A549 (cell line): ENCODE results near the gene ACER3. TPM values are rescaled to one million over a fixed set of nuclear protein-coding genes. Genes with fewer than 3 reads are reported as not detected.

Experiments
- ATAC-seq, 2 experiments: fragments of 200-7000 bp in 1 of 2; fragments of >200 bp in 1 of 2; cut with Nextera tagmentation in 1 of 2; cut with Tn5 transposase in 1 of 2; 3 replicates each; pipeline versions ENCODE4 v1.8.0 to v1.9.1; 2018 to 2020; ENCODE audit warnings: mild to moderate bottlenecking in 1 of 2, moderate library complexity in 1 of 2
- CTCF ChIA-PET: fragments of 300-600 bp; sonication (Branson Sonifier 250); formaldehyde crosslinking; extraction: SDS; loops from one replicate; lab custom pipeline; 2021; ENCODE audit warnings: antibody characterized with exemption, inconsistent platforms; lab: Yijun Ruan, JAX
- POLR2A ChIA-PET: fragments of 350-600 bp; formaldehyde crosslinking; extraction: SDS; loops from one replicate; lab custom pipeline; 2021; ENCODE audit warnings: antibody characterized with exemption, inconsistent platforms; lab: Yijun Ruan, JAX
- DNase-seq, 2 experiments: peaks; one replicate each; pipeline versions ENCODE4 v3.0.0 to v3.0.0-alpha.2; 2011 to 2016; ENCODE audit warnings: low read depth in 1 of 2, low spot score in 1 of 2
- FAIRE-seq: peaks from 2 replicates; lab custom pipeline; 2011; peaks lifted over from hg19 to GRCh38; lab: Jason Lieb, UNC
- H3K27ac ChIP-seq, 2 experiments: fragments of >200 bp; sonication (Bioruptor Twin); formaldehyde crosslinking; 3 replicates each; pipeline ENCODE4 v1.5.1; 2016 to 2017
- H3K4me1 ChIP-seq: fragments of >200 bp; sonication (Bioruptor Twin); formaldehyde crosslinking; 3 replicates; pipeline ENCODE4 v1.6.1; 2016
- H3K4me2 ChIP-seq: fragments of >200 bp; sonication (Bioruptor Twin); formaldehyde crosslinking; 3 replicates; pipeline ENCODE4 v1.6.1; 2016
- H3K4me3 ChIP-seq: fragments of >200 bp; sonication (Bioruptor Twin); formaldehyde crosslinking; 3 replicates; pipeline ENCODE4 v1.5.1; 2016
- H3K9me3 ChIP-seq: fragments of >200 bp; sonication (Bioruptor Twin); formaldehyde crosslinking; 3 replicates; pipeline ENCODE4 v1.6.1; 2016
- BHLHE40 ChIP-seq: IDR thresholded peaks from 2 replicates; pipeline ENCODE4 v1.6.1; 2012; ENCODE audit warnings: low read depth, low read length, inconsistent platforms
- CEBPB ChIP-seq, 2 experiments: fragments of >200 bp in 1 of 2; sonication (Bioruptor Twin) in 1 of 2; formaldehyde crosslinking in 1 of 2; IDR thresholded peaks; 2 replicates each; pipeline ENCODE4 v1.6.1; 2012 to 2016
- HOXB13 ChIP-seq: fragments of 250-450 bp; sonication (Bioruptor Pico); IDR thresholded peaks from 2 replicates; pipeline ENCODE4 v1.5.0; 2020; ENCODE audit warnings: low read depth, mild to moderate bottlenecking, moderate library complexity
- JUN ChIP-seq, 2 experiments: fragments of >200 bp; sonication (Bioruptor Twin); formaldehyde crosslinking; IDR thresholded peaks; 2 replicates in 1 of 2; 3 replicates in 1 of 2; pipeline ENCODE4 v1.6.1; 2016 to 2017
- KDM5A ChIP-seq: fragments of 200-600 bp; sonication (generic); IDR thresholded peaks from 2 replicates; pipeline ENCODE4 v1.6.1; 2016; ENCODE audit warnings: antibody characterized with exemption, mild to moderate bottlenecking
- MAZ ChIP-seq: fragments of 150-350 bp; IDR thresholded peaks from 2 replicates; pipeline ENCODE4 v1.6.1; 2014; ENCODE audit warnings: antibody characterized with exemption, low read depth, low read length, borderline replicate concordance
- MYC ChIP-seq: IDR thresholded peaks from 2 replicates; pipeline ENCODE4 v1.6.1; 2012; ENCODE audit warnings: mild to moderate bottlenecking, inconsistent platforms, low read length, improper control_type of control experiment, borderline replicate concordance
- POLR2A ChIP-seq: IDR thresholded peaks from 2 replicates; pipeline ENCODE4 v1.6.1; 2012; ENCODE audit warnings: mild to moderate bottlenecking, low read length
- RAD21 ChIP-seq, 2 experiments: fragments of >200 bp in 1 of 2; sonication (Bioruptor Twin) in 1 of 2; formaldehyde crosslinking in 1 of 2; IDR thresholded peaks in 1 of 2; conservative IDR thresholded peaks in 1 of 2; 2 replicates in 1 of 2; 3 replicates in 1 of 2; pipeline ENCODE4 v1.6.1; 2012 to 2018; ENCODE audit warnings: inconsistent platforms in 1 of 2
- RARB ChIP-seq: fragments of 250-450 bp; sonication (Bioruptor Pico); IDR thresholded peaks from 2 replicates; pipeline ENCODE4 v1.8.0; 2021; ENCODE audit warnings: mild to moderate bottlenecking, moderate library complexity
- SMC3 ChIP-seq: fragments of >200 bp; sonication (Bioruptor Twin); formaldehyde crosslinking; IDR thresholded peaks from 3 replicates; pipeline ENCODE4 v1.6.1; 2018; ENCODE audit warnings: inconsistent platforms
- TFCP2L1 ChIP-seq: fragments of 250-450 bp; sonication (Bioruptor Pico); IDR thresholded peaks from 2 replicates; pipeline ENCODE4 v1.5.0; 2021; ENCODE audit warnings: mild to moderate bottlenecking
- ZFP36 ChIP-seq: fragments of 450-650 bp; IDR thresholded peaks from 2 replicates; pipeline ENCODE4 v1.6.1; 2014; ENCODE audit warnings: borderline replicate concordance; ENCODE audit not compliant: partially characterized antibody
- WGBS: methylation state at CpG from one replicate; pipeline ENCODE4 v1.1.6; 2017; ENCODE audit errors: missing lambda C conversion rate; 5-methylcytosine and 5-hydroxymethylcytosine counted together
- polyA plus RNA-seq, 4 experiments: library from polyadenylated mRNA; depleted of rRNA in 3 of 4; stranded (reverse); fragments of >200 nt; fragmentation: RNase III in 1 of 4; extraction: RNeasy Plus Mini Kit Qiagen cat#74134 plus additional on column Dnase treatment in 1 of 4; gene quantifications; 2 replicates in 3 of 4; 3 replicates in 1 of 4; pipeline ENCODE4 v1.2.3, GENCODE V29; 2011 to 2017
- TF ChIP-seq, protein P1 (sequence below): fragments of >200 bp; sonication (Bioruptor Twin); formaldehyde crosslinking; IDR thresholded peaks from 3 replicates; pipeline ENCODE4 v1.5.1; 2016
- TF ChIP-seq, protein P2 (sequence below): fragments of 250-450 bp; sonication (Bioruptor Pico); IDR thresholded peaks from 2 replicates; pipeline ENCODE4 v1.5.0; 2021; ENCODE audit warnings: mild to moderate bottlenecking, moderate library complexity, borderline replicate concordance
- TF ChIP-seq, protein P3 (sequence below): fragments of >200 bp; sonication (Bioruptor Twin); formaldehyde crosslinking; IDR thresholded peaks from 2 replicates; pipeline ENCODE4 v1.6.1; 2016
- TF ChIP-seq, protein P4 (sequence below): fragments of 150-350 bp; IDR thresholded peaks from 2 replicates; pipeline ENCODE4 v1.6.1; 2014; ENCODE audit warnings: low read depth, mild to moderate bottlenecking, low read length

Gene ACER3
- polyA plus RNA-seq, 2 of the 4 experiments (the other 2 are of a cell fraction), result 16.0 to 46.6 TPM

DNA sequence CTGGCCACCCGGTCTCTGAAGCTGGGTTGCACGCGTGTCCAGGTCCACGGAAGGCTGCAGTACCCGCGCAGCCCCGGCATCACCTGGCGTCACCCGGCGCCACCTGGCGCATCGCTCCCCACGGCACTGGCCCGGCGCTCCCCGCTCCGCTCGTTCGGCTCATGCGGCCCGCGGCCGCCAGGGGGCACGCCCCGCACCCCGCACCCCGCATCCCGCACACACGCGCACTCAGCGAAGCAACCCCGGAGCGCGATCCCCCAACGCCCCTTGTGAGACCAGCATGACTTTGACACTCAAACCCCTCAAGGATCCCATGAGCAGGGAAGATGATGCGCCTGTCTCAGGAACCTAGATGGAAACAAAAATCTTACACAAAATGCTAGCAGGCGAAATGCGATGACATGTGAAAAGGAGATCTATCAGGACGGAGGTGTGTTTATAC is 185.4 kb downstream of the ACER3 start (continued):
- TF ChIP-seq RARB (CRISPR knock-in tag) (no peak), SMC3 (peak; percentile 98), CEBPB (IDR thresholded peaks at IDR 0.05) (no peak), MAZ (no peak)
- TF ChIP-seq, protein P1, sequence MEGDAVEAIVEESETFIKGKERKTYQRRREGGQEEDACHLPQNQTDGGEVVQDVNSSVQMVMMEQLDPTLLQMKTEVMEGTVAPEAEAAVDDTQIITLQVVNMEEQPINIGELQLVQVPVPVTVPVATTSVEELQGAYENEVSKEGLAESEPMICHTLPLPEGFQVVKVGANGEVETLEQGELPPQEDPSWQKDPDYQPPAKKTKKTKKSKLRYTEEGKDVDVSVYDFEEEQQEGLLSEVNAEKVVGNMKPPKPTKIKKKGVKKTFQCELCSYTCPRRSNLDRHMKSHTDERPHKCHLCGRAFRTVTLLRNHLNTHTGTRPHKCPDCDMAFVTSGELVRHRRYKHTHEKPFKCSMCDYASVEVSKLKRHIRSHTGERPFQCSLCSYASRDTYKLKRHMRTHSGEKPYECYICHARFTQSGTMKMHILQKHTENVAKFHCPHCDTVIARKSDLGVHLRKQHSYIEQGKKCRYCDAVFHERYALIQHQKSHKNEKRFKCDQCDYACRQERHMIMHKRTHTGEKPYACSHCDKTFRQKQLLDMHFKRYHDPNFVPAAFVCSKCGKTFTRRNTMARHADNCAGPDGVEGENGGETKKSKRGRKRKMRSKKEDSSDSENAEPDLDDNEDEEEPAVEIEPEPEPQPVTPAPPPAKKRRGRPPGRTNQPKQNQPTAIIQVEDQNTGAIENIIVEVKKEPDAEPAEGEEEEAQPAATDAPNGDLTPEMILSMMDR, result peak; percentile 96
- TF ChIP-seq, all 56 proteins: peak for 5

DNA sequence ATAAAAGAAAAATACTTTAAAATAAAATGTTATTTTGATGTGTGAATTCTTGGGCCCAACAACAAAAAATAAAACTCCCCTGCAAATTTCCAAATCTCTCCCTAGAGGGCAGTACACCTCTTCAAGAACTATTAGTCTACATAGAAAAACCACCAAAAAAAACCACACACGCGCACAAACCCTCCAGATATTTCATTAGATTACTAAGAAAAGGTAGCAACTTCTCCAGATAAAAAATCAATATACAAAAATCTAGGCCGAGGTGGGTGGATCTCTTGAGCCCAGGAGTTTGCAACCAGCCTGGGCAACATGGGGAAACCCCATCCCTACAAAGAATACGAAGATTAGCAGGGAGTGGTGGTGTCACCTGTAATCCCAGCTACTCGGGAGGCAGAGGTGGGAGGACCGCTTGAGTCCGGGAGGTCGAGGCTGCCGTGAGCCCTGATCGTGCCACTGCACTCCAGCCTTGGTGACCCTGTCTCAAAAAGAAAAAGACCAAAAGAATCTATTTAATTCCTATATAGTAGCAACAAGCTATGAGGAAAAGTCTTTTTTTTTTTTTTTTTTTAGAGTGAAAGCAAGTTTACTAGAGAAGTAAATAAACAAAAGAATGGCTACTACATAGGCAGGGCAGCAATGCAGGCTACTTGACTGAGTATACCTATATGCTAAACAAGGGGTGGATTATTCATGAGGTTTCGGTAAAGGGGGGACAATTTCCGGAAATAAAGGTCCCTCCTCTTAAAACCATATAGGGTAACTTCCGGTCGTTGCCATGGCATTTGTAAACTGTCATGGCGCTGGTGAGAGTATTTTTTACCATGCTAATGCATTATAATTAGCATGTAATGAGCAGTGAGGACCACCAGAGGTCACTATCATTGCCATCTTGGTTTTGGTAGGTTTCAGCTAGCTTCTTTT is 186.5 kb downstream of the ACER3 start:
- H3K9me3 ChIP-seq, result no peaks in the 10 kb centered on the region
- TF ChIP-seq, protein P2, sequence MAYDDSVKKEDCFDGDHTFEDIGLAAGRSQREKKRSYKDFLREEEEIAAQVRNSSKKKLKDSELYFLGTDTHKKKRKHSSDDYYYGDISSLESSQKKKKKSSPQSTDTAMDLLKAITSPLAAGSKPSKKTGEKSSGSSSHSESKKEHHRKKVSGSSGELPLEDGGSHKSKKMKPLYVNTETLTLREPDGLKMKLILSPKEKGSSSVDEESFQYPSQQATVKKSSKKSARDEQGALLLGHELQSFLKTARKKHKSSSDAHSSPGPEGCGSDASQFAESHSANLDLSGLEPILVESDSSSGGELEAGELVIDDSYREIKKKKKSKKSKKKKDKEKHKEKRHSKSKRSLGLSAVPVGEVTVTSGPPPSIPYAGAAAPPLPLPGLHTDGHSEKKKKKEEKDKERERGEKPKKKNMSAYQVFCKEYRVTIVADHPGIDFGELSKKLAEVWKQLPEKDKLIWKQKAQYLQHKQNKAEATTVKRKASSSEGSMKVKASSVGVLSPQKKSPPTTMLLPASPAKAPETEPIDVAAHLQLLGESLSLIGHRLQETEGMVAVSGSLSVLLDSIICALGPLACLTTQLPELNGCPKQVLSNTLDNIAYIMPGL, result no peak
- TF ChIP-seq KDM5A, result no peak
- no peak for TF ChIP-seq MYC
- peak; percentile 71 to 86 for TF ChIP-seq RAD21 (conservative IDR thresholded peaks at IDR 0.05 in 1 of 2, IDR thresholded peaks at IDR 0.05 in 1 of 2)
- TF ChIP-seq, protein P3, sequence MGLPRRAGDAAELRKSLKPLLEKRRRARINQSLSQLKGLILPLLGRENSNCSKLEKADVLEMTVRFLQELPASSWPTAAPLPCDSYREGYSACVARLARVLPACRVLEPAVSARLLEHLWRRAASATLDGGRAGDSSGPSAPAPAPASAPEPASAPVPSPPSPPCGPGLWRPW, result no peak
- no peak for TF ChIP-seq TFCP2L1 (CRISPR knock-in tag)
- no peak for TF ChIP-seq POLR2A
- no peak for TF ChIP-seq JUN (IDR thresholded peaks at IDR 0.05)
- no peak for TF ChIP-seq BHLHE40
- TF ChIP-seq, protein P4, sequence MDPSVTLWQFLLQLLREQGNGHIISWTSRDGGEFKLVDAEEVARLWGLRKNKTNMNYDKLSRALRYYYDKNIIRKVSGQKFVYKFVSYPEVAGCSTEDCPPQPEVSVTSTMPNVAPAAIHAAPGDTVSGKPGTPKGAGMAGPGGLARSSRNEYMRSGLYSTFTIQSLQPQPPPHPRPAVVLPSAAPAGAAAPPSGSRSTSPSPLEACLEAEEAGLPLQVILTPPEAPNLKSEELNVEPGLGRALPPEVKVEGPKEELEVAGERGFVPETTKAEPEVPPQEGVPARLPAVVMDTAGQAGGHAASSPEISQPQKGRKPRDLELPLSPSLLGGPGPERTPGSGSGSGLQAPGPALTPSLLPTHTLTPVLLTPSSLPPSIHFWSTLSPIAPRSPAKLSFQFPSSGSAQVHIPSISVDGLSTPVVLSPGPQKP, result peak; percentile 98
- peak; percentile 77 for TF ChIP-seq SMC3
- no peak for TF ChIP-seq HOXB13 (CRISPR knock-in tag)
- TF ChIP-seq ZFP36, result peak; percentile 83
- TF ChIP-seq, protein P1, result peak; percentile 93
- TF ChIP-seq, all 56 proteins: peak for 5
- ChIA-PET CTCF (interaction anchor here (0.5 to 12.5 kb wide), 45 partner anchors 11 to 1031 kb away, joined by 3 to 242 read pairs (median 5); partner anchors contain the start of genes B3GNT6, CAPN5 and MYO7A), POLR2A (interaction anchor here (0.6 to 1.5 kb wide), 5 partner anchors 20 to 265 kb away, joined by 3 to 10 read pairs (median 5); partner anchors contain the start of gene CAPN5)
- Histone ChIP-seq H3K4me1 (peaks cover 12% of the 10 kb centered on the region; the same call in 2 of the 3 replicates), H3K4me2 (peak overlapping the region; percentile 94), H3K27ac (peak overlapping the region; percentile 64), H3K4me3 (peak overlapping the region; percentile 55)
- peak; percentile 69 to 95 for DNase-seq
- peak; percentile 7 for FAIRE-seq
- under 1% methylated on average over 15 of the region's 15 CpGs for WGBS
- peak; percentile 80 to 88 for ATAC-seq
